H1 (cell line): ENCODE results near the gene POLR3A. TPM values are rescaled to one million over a fixed set of nuclear protein-coding genes. Genes with fewer than 3 reads are reported as not detected.

ENCODE experiments used
- CTCF ChIA-PET: fragments of 300-600 bp; sonication (Branson Sonifier 250); formaldehyde crosslinking; loops from one replicate; lab custom pipeline; 2021; ENCODE audit not compliant: partially characterized antibody; lab: Charles Lee
- POLR2A ChIA-PET: fragments of 300-600 bp; sonication (Branson Sonifier 250); formaldehyde crosslinking; loops from one replicate; lab custom pipeline; 2021; ENCODE audit warnings: inconsistent platforms; ENCODE audit not compliant: partially characterized antibody; lab: Charles Lee
- DNase-seq, 2 experiments: peaks; one replicate each; pipeline versions ENCODE4 v3.0.0 to v3.0.0-alpha.2; 2010 to 2022; ENCODE audit warnings: low spot score in 2 of 2, low read depth in 1 of 2, mixed read lengths in 1 of 2
- FAIRE-seq: peaks from 2 replicates; lab custom pipeline; 2011; peaks lifted over from hg19 to GRCh38; lab: Jason Lieb, UNC
- H2AFZ ChIP-seq: 2 replicates; pipeline ENCODE4 v1.8.1; 2012; ENCODE audit warnings: low read length, inconsistent platforms
- H2AK5ac ChIP-seq: 2 replicates; pipeline ENCODE4 v1.6.1; 2013; ENCODE audit warnings: low read depth, low read length
- H2BK120ac ChIP-seq: replicated peaks from 2 replicates; pipeline ENCODE3; 2013; ENCODE audit warnings: low read depth, low read length, inconsistent platforms
- H2BK12ac ChIP-seq: 2 replicates; pipeline ENCODE4 v1.6.1; 2013; ENCODE audit warnings: low read depth, low read length
- H2BK15ac ChIP-seq: 2 replicates; pipeline ENCODE4 v1.6.1; 2013; ENCODE audit warnings: low read length
- H2BK20ac ChIP-seq: 2 replicates; pipeline ENCODE4 v1.6.1; 2013; ENCODE audit warnings: low read length
- H2BK5ac ChIP-seq: 2 replicates; pipeline ENCODE4 v1.6.1; 2013; ENCODE audit warnings: low read depth, low read length
- H3K14ac ChIP-seq: 2 replicates; pipeline ENCODE4 v1.6.1; 2013; ENCODE audit warnings: inconsistent platforms; ENCODE audit not compliant: insufficient read length
- H3K18ac ChIP-seq: 2 replicates; pipeline ENCODE4 v1.6.1; 2013; ENCODE audit warnings: low read length; ENCODE audit errors: extremely low read depth
- H3K23ac ChIP-seq: 2 replicates; pipeline ENCODE4 v1.6.1; 2013; ENCODE audit warnings: inconsistent platforms; ENCODE audit not compliant: insufficient read length
- H3K23me2 ChIP-seq: 2 replicates; pipeline ENCODE4 v1.6.1; 2013; ENCODE audit warnings: low read depth, low read length
- H3K27ac ChIP-seq: 2 replicates; pipeline ENCODE4 v1.6.1; 2011; ENCODE audit warnings: low read depth, low read length, inconsistent platforms
- H3K27me3 ChIP-seq, 4 experiments: replicated peaks in 1 of 4; 1 replicate in 1 of 4; 2 replicates in 3 of 4; pipeline versions ENCODE4 v1.6.1 to v1.8.1; 2011 to 2013; ENCODE audit warnings: low read length in 3 of 4, mild to moderate bottlenecking in 3 of 4, inconsistent platforms in 2 of 4, mixed read lengths in 2 of 4, moderate library complexity in 1 of 4; ENCODE audit not compliant: control insufficient read depth in 3 of 4, insufficient read depth in 3 of 4; ENCODE audit errors: extremely low read depth in 1 of 4
- H3K36me3 ChIP-seq, 4 experiments: 2 replicates each; pipeline versions ENCODE4 v1.6.1 to v1.8.1; 2011 to 2013; ENCODE audit warnings: mild to moderate bottlenecking in 4 of 4, low read length in 3 of 4, moderate library complexity in 2 of 4, control low read depth in 1 of 4, inconsistent platforms in 1 of 4; ENCODE audit not compliant: insufficient read depth in 4 of 4, control insufficient read depth in 2 of 4
- H3K4ac ChIP-seq: replicated peaks from 2 replicates; pipeline ENCODE3; 2013; ENCODE audit warnings: low read length, low read depth, mixed read lengths, inconsistent platforms; ENCODE audit not compliant: insufficient read length
- H3K4me1 ChIP-seq, 4 experiments: replicated peaks in 1 of 4; 1 replicate in 1 of 4; 2 replicates in 3 of 4; pipeline versions ENCODE4 v1.6.1 to v1.8.1; 2011 to 2013; ENCODE audit warnings: low read length in 3 of 4, inconsistent platforms in 2 of 4, mixed read lengths in 1 of 4; ENCODE audit not compliant: insufficient read depth in 4 of 4, control insufficient read depth in 3 of 4
- H3K4me2 ChIP-seq, 2 experiments: 2 replicates each; pipeline versions ENCODE4 v1.6.1 to v1.8.1; 2011 to 2013; ENCODE audit warnings: low read depth in 2 of 2, low read length in 2 of 2, control low read depth in 1 of 2, inconsistent platforms in 1 of 2, mild to moderate bottlenecking in 1 of 2; ENCODE audit not compliant: insufficient read depth in 1 of 2
- H3K4me3 ChIP-seq, 4 experiments: fragments of 200-600, 300-600 bp in 1 of 4; sonication (generic), shearing (Covaris generic), sonication (Bioruptor Twin) in 1 of 4; 2 replicates each; pipeline versions ENCODE4 v1.5.1 to v1.8.1; 2011 to 2016; ENCODE audit warnings: low read length in 4 of 4, low read depth in 3 of 4, control low read depth in 2 of 4, inconsistent platforms in 2 of 4, mild to moderate bottlenecking in 2 of 4, mixed read lengths in 1 of 4, moderate library complexity in 1 of 4; ENCODE audit not compliant: insufficient read depth in 2 of 4; ENCODE audit errors: extremely low read depth in 1 of 4
- H3K56ac ChIP-seq: replicated peaks from 2 replicates; pipeline ENCODE3; 2013; ENCODE audit warnings: low read depth, mild to moderate bottlenecking, mixed read lengths, low read length, inconsistent platforms; ENCODE audit not compliant: insufficient read length
- H3K79me1 ChIP-seq: 2 replicates; pipeline ENCODE4 v1.6.1; 2013; ENCODE audit warnings: low read depth, low read length, control low read depth
- H3K79me2 ChIP-seq, 2 experiments: 2 replicates each; pipeline versions ENCODE4 v1.6.1 to v1.8.1; 2012 to 2013; ENCODE audit warnings: low read length in 2 of 2, mild to moderate bottlenecking in 2 of 2, inconsistent platforms in 1 of 2; ENCODE audit not compliant: insufficient read depth in 2 of 2, control insufficient read depth in 1 of 2
- H3K9ac ChIP-seq, 4 experiments: replicated peaks in 1 of 4; 1 replicate in 1 of 4; 2 replicates in 3 of 4; pipeline versions ENCODE4 v1.6.1 to v1.8.1; 2011 to 2013; ENCODE audit warnings: low read depth in 3 of 4, low read length in 3 of 4, control low read depth in 2 of 4, mild to moderate bottlenecking in 2 of 4, moderate library complexity in 2 of 4, inconsistent platforms in 1 of 4; ENCODE audit errors: extremely low read depth in 1 of 4
- H3K9me3 ChIP-seq, 2 experiments: 2 replicates each; pipeline versions ENCODE4 v1.6.1 to v1.8.1; 2012 to 2013; ENCODE audit warnings: mild to moderate bottlenecking in 2 of 2, moderate library complexity in 2 of 2, control low read depth in 1 of 2, inconsistent platforms in 1 of 2, low read depth in 1 of 2, low read length in 1 of 2, mixed read lengths in 1 of 2; ENCODE audit not compliant: insufficient read depth in 2 of 2
- H4K20me1 ChIP-seq, 2 experiments: replicated peaks in 1 of 2; 2 replicates each; pipeline versions ENCODE3 to v1.8.1; 2011 to 2013; ENCODE audit warnings: inconsistent platforms in 2 of 2, low read length in 2 of 2, mild to moderate bottlenecking in 1 of 2; ENCODE audit not compliant: insufficient read depth in 2 of 2, control insufficient read depth in 1 of 2
- H4K5ac ChIP-seq: 2 replicates; pipeline ENCODE4 v1.6.1; 2013; ENCODE audit warnings: low read length, low read depth, mixed read lengths, inconsistent platforms; ENCODE audit not compliant: insufficient read length
- H4K8ac ChIP-seq: 2 replicates; pipeline ENCODE4 v1.8.0; 2013; ENCODE audit warnings: mild to moderate bottlenecking, moderate library complexity, low read length, inconsistent platforms; ENCODE audit not compliant: insufficient read depth; ENCODE audit errors: extremely low read depth
- H4K91ac ChIP-seq: replicated peaks from 2 replicates; pipeline ENCODE3; 2013; ENCODE audit warnings: low read length, mixed read lengths, inconsistent platforms; ENCODE audit not compliant: insufficient read length
- CHD2 ChIP-seq: IDR thresholded peaks from 2 replicates; pipeline ENCODE4 v1.6.1; 2012; ENCODE audit warnings: low read length, improper control_type of control experiment
- EGR1 ChIP-seq: IDR thresholded peaks from 2 replicates; pipeline ENCODE4 v1.6.1; 2011; ENCODE audit warnings: low read depth, low read length, borderline replicate concordance
- JUND ChIP-seq: IDR thresholded peaks from 2 replicates; pipeline ENCODE4 v1.6.1; 2011; ENCODE audit warnings: mild to moderate bottlenecking, improper control_type of control experiment, low read length
- KDM4A ChIP-seq: IDR thresholded peaks from one replicate; pipeline ENCODE4 v1.7.1; 2012; ENCODE audit warnings: low read depth, mild to moderate bottlenecking, moderate library complexity, low read length, inconsistent platforms; ENCODE audit not compliant: severe bottlenecking
- RBBP5 ChIP-seq: IDR thresholded peaks from 2 replicates; pipeline ENCODE4 v1.7.1; 2012; ENCODE audit warnings: low read depth, mild to moderate bottlenecking, inconsistent platforms, low read length, moderate library complexity, borderline replicate concordance
- SIRT6 ChIP-seq: IDR thresholded peaks from one replicate; pipeline ENCODE4 v1.7.1; 2012; ENCODE audit warnings: low read length, inconsistent platforms
- SIX5 ChIP-seq: IDR thresholded peaks from 2 replicates; pipeline ENCODE4 v1.6.1; 2011; ENCODE audit warnings: mild to moderate bottlenecking, low read depth, low read length
- SRF ChIP-seq: IDR thresholded peaks from 2 replicates; pipeline ENCODE4 v1.6.1; 2011; ENCODE audit warnings: mild to moderate bottlenecking, low read depth, low read length, moderate library complexity
- WGBS, 2 experiments: shearing (Covaris generic) in 1 of 2; methylation state at CpG; one replicate each; pipeline versions ENCODE4 v1.1.6 to v1.1.7; 2013 to 2015; ENCODE audit warnings: low lambda C conversion rate in 2 of 2, mixed read lengths in 2 of 2, inconsistent platforms in 1 of 2, low coverage in 1 of 2, missing lambda C conversion rate in 1 of 2; ENCODE audit not compliant: insufficient replicate concordance in 2 of 2, insufficient coverage in 1 of 2, insufficient read length in 1 of 2; ENCODE audit errors: extremely low coverage in 1 of 2, missing lambda C conversion rate in 1 of 2; 5-methylcytosine and 5-hydroxymethylcytosine counted together
- polyA plus RNA-seq, 7 experiments: library from polyadenylated mRNA; depleted of rRNA in 3 of 7; stranded (reverse) in 5 of 7; unstranded in 2 of 7; fragments of >200 nt in 5 of 7; fragments of 200-250 nt in 2 of 7; gene quantifications; 1 replicate in 5 of 7; 2 replicates in 1 of 7; 4 replicates in 1 of 7; pipeline versions ENCODE4 v1.2.1 to v1.2.3, GENCODE V29; 2011 to 2013; ENCODE audit warnings: missing spikeins in 2 of 7, mixed read lengths in 2 of 7
- total RNA-seq: library from RNA; stranded (reverse); fragmentation: NEBNext Ultra II Directional; extraction: Animal tissue kit (Norgen Biotek cat#: 25700); gene quantifications from 2 replicates; pipeline ENCODE4 v1.2.1, GENCODE V29; 2021
- TF ChIP-seq, protein P1 (sequence below): IDR thresholded peaks from 2 replicates; pipeline ENCODE4 v1.6.1; 2012; ENCODE audit warnings: inconsistent platforms
- TF ChIP-seq, protein P2 (sequence below), 3 experiments: IDR thresholded peaks; 1 replicate in 2 of 3; 2 replicates in 1 of 3; pipeline versions ENCODE4 v1.5.1 to v1.6.1; 2011; ENCODE audit warnings: low read length in 3 of 3, mild to moderate bottlenecking in 3 of 3, inconsistent platforms in 2 of 3, low read depth in 1 of 3, moderate library complexity in 1 of 3; ENCODE audit not compliant: insufficient read depth in 1 of 3; ENCODE audit errors: control extremely low read depth in 1 of 3

POLR3A gene
- total and polyA plus RNA-seq, 2 of the 8 experiments (the other 6 are each of a cell fraction or from before 2014, with no cell fraction given) = 11.3 to 38.6 TPM

DNA sequence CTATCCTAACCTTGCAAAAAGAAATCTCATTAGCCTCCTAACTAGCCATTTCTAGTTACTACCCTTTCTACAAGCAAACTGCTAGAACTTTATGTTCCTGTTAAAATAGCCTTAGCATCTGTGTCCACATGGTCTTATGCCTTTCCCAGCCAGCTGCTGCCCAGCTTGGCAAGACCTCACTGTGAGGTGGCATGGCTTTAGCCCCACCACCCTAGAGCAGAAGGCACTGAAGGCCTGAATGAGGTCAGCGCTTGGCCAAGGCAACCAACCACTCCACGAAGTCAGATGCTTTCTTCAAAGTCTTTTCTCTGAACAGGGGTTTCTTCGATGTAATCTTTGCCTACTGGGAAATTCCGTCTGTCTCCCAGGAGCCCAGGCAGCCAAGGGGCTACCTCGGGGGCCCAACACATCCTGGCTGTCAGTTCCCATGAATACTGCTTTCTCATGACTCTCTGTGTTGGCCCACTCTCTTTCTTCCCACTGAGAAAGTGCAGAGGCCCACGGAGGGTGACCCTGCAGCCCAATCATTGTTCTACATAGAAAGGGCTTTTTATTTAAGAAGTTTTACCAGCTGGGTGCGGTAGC, 41.6 kb downstream of the POLR3A start:
- H3K36me3 ChIP-seq = peaks cover 44 to 94% (median 79%) of the 10 kb centered on the region in 4 experiments
- POLR2A ChIA-PET = interaction anchor here (1.1 to 1.5 kb wide), 4 partner anchors 16 to 29 kb away, joined by 3 to 5 read pairs (median 3); no protein-coding TSS in a partner anchor

More for the DNA sequence above, 41.6 kb downstream of the POLR3A start:
- Histone ChIP-seq H3K27me3 (no peaks in the 10 kb centered on the region), H2AFZ (no peak overlapping the region), H4K8ac (no peak overlapping the region), H3K4me3 (no peak overlapping the region), H2BK5ac (no peak overlapping the region), H2BK12ac (no peak overlapping the region), H3K9ac (no peak overlapping the region), H3K23ac (no peak overlapping the region), H3K18ac (no peak overlapping the region), H2BK120ac (no peak overlapping the region), H4K91ac (no peak overlapping the region), H2BK15ac (no peak overlapping the region)
- FAIRE-seq = no peak
- TF ChIP-seq CHD2 (no peak), JUND (no peak), SIRT6 (no peak), SRF (no peak), KDM4A (no peak), SIX5 (no peak), EGR1 (no peak), RBBP5 (no peak)
- TF ChIP-seq, protein P1, sequence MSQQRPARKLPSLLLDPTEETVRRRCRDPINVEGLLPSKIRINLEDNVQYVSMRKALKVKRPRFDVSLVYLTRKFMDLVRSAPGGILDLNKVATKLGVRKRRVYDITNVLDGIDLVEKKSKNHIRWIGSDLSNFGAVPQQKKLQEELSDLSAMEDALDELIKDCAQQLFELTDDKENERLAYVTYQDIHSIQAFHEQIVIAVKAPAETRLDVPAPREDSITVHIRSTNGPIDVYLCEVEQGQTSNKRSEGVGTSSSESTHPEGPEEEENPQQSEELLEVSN = no peak
- TF ChIP-seq, protein P2, sequence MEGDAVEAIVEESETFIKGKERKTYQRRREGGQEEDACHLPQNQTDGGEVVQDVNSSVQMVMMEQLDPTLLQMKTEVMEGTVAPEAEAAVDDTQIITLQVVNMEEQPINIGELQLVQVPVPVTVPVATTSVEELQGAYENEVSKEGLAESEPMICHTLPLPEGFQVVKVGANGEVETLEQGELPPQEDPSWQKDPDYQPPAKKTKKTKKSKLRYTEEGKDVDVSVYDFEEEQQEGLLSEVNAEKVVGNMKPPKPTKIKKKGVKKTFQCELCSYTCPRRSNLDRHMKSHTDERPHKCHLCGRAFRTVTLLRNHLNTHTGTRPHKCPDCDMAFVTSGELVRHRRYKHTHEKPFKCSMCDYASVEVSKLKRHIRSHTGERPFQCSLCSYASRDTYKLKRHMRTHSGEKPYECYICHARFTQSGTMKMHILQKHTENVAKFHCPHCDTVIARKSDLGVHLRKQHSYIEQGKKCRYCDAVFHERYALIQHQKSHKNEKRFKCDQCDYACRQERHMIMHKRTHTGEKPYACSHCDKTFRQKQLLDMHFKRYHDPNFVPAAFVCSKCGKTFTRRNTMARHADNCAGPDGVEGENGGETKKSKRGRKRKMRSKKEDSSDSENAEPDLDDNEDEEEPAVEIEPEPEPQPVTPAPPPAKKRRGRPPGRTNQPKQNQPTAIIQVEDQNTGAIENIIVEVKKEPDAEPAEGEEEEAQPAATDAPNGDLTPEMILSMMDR (IDR thresholded peaks at IDR 0.05; ENCODE audit: control extremely low read depth in 1 of 3, insufficient read depth in 1 of 3, low read depth in 1 of 3, low read length in 3 of 3) = no peak
- TF ChIP-seq, all 59 proteins: peak for 0
- WGBS, 2 experiments = 93% methylated on average over 7 of the region's 7 CpGs; no CpG with 5 or more reads in 1 of the 2 experiments
- Histone ChIP-seq H3K23me2 (no peaks in the 10 kb centered on the region), H2AK5ac (no peak overlapping the region), H3K79me1 (no peaks in the 10 kb centered on the region; the same call in 1 of the 2 replicates), H3K4ac (no peak overlapping the region), H3K79me2 (no peaks in the 10 kb centered on the region), H3K56ac (no peak overlapping the region), H4K5ac (no peak overlapping the region), H3K14ac (no peak overlapping the region), H3K27ac (no peak overlapping the region), H3K4me2 (no peak overlapping the region), H3K9me3 (no peaks in the 10 kb centered on the region), H4K20me1 (peaks cover 0 to 2% of the 10 kb centered on the region in 2 experiments), H2BK20ac (no peak overlapping the region), H3K4me1 (no peaks in the 10 kb centered on the region)
- CTCF ChIA-PET = interaction anchor here (0.7 to 6.7 kb wide), 4 partner anchors 14 to 98 kb away, joined by 3 to 38 read pairs (median 4); no protein-coding TSS in a partner anchor
- DNase-seq = no peak
